ENCODE data around the gene GMEB1.
A peak's percentile ranks its signal among the peaks of the same experiment; 100 is the strongest.
"Not testable (repeated sequence)": the region's sequence is repeated elsewhere in the genome, so short reads cannot be mapped to it uniquely, and the experiment has no call there.

GMEB1 gene

DNA sequence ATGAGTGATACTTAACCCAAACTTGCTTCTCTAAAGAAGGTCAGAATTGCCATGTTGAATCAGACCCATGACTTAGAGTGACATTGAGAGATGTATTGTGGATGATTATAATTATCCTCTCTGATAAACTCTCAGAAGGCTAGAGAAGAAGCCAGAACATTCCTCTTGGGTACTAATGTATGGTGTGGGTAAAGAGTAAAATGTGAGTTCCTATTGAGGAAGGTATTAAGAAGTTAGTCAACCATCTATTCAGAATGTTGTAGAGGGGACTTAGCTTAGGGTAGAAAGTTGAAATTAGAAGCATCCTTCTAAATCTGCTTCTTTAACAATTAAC lies 7.3 kb downstream of the GMEB1 start:
- no peak for DNase-seq

DNA sequence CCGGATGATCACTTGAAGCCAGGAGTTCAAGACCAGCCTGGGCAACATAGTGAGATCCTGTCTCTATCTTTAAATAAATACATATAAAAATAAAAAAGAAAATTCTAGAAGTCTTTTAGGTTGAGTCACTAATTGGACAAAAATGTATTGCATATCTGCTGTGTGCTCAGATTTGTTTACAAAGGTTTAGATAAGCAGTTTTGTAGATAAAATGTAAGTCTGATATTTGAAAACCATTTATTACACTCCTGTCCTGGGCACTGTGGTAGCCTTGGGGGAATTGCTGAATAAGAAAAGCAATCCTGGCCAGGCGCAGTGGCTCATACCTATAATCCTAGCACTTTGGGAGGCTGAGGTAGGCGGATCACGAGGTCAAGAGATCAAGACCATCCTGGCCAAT lies 11.6 kb downstream of the GMEB1 start:
- DNase-seq: no peak

DNA sequence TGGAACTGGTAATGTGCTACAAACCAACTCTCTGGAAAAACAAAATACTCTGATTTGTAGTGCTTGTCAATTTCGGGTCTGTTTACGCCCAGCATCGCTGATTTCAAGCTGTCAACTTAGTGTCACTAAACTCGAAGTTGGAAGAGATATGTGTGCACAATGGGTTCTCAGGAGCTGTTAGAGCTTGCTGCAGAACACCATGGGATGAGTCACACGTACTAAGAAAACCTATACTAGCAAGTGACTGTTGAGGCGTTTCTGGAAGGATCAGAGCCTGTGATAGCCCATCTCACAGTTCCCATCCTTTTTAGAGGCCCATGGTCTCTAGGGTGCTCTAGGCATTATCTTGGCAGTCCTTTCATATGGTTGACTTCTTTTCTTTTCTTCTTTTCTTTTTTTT lies 14.3 kb downstream of the GMEB1 start:
- DNase-seq: no peak

DNA sequence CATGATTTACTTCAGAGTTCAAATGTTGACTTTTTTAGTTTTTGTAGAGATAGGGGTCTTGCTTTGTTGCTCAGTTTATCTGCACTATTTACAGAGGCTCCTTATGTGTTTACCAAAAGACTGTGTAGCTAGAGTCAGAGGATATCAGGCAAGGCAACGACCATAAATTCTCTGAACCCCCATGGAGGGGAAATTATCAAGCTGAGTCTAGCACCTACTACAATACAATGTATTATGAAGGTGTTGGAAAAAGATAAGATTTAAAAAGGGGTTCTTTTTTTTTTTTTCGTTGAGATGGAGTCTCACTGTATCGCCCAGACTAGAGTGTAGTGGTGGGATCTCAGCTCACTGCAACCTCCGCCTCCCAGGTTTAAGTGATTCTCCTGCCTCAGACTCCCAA lies 16.4 kb downstream of the GMEB1 start:
- no peak for DNase-seq

DNA sequence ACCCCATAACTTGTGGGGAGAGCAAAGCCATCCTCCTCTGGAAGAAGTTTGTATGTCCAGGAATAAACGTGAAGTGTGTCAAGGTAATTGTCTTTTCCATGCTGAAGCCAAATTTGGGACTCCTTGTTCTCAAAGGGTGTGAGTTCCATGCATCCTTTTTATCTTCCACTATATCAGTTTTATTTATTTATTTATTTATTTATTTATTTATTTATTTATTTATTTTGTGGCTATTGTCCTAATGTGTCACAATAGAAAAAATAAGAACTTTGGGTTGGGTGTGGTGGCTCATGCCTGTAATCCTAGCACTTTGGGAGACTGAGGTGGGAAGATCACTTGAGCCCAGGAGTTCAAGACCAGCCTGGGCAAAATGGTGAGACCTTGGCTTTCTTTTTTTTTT lies 23.0 kb downstream of the GMEB1 start:
- not testable (repeated sequence) for DNase-seq

DNA sequence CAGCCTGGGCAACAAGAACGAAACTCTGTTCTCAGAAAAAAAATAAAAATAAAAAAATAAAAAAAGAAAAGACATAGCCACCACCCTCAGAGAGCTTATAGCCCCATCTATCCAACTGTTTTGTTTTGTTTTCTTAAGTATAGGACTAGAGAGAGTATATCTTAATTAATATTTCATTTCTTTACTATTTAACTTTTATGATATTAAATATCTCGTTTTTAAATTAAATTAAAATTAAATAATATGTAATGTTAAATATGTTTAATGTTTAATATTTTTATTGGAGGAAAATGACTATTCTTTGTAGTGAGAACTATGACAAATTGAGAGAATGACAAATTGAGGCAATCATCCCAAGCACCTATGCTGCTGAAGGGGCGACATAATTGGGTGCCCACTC lies 35.0 kb downstream of the GMEB1 start:
- DNase-seq: no peak

DNA sequence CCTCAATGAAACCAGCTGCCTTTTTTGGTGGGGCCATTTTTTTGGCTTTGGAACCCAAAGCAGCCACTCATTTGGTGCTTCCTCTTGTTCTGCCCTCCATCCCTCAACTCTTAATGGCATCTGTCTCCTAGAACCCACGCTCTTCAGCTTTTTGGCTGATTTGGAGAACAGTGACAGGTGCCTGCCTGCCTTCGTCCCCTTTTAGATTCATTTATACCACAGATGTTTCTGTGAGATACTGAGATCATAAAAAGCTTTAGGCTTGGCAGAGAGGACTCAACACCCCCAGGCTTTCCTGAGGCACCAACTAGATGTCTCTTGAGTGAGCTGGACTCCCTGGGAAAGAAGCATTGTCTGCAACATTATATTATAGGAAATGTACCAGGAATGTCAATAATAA lies 47.8 kb downstream of the GMEB1 start:
- no peak for DNase-seq

DNA sequence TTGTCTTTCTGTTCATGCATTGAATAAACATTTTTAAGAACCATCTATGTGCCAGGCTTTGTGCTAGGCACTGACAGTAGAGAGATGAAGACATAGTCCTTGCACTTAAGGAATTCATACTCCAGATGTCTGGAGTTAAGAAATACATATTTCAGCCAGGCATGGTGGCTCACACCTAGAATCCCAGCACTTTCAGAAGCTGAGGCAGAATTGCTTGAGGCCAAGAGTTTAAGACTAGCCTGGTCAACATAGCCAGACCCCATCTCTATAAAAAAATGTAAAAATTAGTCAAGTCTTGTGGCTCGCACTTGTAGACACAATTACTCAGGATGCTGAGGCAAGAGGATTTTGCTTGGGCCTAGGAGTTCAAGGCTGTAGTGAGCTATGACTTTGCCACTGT lies 49.6 kb downstream of the GMEB1 start:
- DNase-seq: no peak

DNA sequence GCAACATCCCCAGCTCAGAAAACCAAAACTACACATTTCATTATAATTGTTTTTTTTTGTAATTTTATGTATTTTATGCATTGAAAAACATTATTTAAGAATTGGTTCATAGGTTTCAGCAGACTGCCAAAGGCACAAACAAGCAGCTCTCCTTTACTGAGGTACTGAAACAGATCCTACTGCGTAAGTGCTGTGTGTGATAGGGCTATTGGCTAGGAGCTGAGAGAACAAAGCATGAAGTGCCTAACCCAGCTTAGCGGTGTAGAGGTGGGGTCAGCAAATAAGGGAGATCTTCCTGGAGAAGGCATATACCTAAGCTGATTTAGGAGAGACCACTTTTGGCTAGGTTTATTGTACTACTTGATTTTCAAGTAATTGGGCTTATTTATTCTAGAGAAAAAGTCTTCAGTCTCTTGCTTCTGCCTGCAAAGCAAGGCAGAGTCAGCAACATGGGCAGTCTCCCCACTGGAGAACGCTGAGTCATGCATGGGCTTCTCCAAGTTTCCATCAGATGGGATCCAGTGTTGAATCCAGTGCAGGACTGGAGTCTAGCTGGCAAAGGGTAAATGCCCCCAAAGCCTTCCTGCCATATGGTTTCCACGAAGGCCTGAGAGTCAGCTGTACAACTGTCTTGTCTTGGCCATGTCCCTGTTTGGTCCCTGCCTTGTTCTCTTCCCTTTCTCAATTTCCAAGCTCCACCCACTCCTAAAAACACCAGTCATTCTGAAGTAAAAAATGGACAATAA lies 50.2 kb downstream of the GMEB1 start:
- no peak for DNase-seq

DNA sequence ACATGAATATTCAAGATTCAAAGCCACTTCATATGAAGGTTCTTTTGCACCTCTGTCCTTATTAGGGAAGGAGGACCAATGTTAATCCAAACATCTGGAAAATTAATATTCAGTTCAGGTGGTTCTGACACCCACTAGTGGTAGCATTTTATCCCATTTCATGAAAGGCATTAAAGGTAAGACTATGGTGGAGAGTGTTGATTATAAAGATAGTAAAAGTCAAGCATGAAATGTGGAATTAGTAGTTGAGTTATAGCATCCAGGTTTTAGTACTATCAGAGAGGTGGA lies 50.7 kb downstream of the GMEB1 start:
- DNase-seq: no peak

DNA sequence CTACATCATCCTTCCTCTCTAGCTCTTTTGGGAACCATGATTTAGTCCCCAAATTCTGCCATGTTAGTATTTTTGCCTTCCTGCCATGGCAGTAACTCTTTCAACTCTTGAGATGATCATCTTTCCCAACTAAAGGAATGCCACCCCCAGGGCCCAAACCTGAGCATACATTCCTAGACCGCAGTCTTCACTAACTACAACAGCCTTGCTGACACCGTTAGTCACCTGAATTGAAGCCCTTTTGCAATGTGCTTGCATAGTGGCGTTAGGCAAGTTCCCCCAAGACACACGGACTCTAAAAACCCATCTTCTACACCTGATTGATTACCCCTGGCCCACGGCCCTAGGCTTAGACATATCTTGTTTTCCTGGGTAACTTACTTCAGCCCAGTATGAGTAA lies 51.8 kb downstream of the GMEB1 start:
- DNase-seq: no peak

DNA sequence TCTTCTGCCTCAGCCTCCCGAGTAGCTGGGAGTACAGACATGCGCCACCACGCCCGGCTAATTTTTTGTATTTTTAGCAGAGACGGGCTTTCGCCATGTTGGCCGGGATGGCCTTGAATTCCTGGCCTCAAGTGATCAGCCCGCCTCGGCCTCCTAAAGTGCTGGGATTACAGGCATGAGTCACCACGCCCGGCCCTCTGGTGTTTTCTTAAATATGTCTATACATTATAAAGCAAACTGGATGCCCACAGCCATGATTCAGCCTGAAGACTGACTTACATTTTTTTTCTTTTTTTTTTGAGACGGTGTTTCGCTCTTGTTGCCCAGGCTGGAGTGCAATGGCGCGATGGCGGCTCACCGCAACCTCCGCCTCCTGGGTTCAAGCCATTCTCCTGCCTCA lies 53.3 kb downstream of the GMEB1 start:
- not testable (repeated sequence) for DNase-seq

DNA sequence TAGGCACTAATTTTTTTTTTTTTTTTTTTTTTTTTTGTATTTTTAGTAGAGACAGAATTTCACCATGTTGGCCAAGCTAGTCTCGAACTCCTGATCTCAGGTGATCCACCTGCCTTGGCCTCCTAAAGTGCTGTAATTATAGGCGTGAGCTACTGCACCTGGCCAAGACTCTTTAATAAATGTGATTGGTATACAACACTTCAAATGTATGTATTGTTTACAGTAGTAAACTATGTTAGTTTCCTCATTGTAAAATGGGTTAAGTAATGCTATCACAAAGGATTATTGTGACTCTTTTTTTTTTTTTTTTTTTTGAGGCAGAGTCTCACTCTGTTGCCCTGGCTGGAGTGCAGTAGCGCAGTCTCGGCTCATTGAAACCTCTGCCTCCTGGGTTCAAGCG lies 56.8 kb downstream of the GMEB1 start:
- not testable (repeated sequence) for DNase-seq

DNA sequence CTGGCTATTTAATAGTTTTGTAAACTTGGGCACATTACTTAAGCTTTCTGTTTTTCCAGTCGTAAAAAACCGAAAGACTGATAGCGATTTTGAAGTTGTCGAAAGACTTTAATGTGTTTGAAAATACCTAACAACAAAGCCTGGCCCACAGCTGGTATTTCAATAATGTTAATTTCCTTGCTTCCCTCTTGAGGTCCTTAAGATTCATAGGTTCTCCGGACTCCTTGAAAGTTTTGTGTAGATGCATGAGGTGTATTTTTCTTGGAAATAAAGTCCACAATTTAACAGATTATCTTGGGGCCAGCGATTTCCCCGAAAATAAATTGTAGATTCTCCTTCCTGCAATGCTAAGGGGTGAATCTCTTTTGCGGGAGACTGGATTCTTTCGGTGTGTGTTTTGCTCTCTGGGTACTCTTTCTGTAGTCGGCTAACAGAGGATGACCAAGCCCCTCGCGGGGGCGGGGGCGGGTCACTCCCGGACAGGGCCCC lies 67.4 kb downstream of the GMEB1 start:
- DNase-seq: no peak

DNA sequence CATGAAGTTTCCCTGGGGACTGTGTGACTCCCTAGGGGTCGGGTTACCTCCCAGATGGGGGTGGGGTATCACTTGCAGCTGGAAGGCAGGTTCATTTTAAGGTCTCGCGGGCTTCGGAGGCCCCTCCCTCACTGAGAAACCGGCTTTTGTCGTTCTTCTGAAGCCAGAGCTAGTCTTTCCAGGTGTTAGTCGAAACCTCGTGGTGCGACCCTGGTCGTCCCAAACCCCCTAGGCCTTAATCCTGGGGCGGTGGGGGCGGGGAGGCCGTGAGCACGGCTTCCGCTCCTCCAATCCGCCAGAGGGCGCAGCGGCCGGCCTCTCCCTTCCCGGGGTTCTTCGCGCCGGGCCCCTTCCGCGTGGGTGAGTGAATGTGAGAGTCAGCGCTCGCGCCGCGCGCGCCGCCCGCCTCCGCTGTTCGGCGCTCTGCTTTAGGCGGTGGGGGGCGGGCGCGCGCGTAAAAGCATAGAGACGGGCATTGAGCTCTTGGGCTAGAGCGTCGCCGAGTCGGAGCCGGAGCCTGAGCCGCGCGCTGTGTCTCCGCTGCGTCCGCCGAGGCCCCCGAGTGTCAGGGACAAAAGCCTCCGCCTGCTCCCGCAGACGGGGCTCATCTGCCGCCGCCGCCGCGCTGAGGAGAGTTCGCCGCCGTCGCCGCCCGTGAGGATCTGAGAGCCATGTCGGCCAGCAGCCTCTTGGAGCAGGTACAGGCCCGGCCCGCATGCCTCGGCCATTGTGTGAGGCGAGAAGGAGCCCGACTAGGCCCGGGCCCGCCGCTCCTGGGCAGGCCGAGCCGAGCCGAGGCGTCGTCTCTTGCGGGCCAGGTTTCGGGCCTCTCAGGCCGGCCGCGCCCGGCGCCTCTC lies 68.1 kb downstream of the GMEB1 start, which contains the start of gene YTHDF2:
Gene YTHDF2, plus strand, starts transcription at position 491 of the 857 bp plus-strand sequence. Its CDS starts 181 bp downstream, at position 672.
- DNase-seq: peak; percentile 95

DNA sequence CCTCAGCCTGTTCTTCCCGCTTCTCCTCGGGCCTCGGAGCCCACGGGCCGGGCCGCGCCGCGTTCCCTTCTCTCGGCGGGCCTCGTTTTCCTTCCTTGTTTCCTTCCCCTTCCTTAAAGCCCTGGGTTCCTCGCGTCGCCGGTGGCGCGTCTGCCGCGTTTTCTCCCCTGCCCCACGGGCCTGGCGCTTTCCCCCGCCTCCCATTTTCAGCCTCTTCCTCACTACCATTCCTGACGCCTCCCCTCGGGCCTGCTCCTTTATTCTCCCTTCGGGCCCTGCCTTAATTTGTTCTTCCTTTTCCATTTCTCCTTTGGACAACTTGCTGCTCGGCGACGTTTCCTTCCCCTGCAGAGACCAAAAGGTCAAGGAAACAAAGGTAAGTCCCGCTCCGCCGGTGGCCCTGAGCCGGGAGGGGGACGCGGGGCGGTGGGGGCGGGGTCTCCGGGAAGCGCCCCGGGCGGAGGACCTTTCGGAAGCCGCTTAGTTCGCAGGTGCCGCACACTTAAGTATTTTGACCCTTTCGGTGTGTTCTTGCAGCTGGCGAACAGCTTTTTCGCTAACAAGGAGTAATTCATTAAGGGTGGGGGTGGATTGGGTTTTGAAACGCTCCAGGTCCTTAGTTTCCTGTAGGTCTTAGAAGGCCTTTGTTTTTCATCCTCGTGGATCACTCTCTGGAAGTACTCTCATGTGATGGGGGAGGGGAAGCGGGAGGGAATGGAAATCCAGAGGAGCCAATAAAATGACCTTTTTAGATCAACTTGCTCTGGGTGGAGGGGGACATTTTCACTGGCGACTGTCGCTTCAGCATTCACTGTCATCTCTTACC lies 68.9 kb downstream of the GMEB1 start:
- DNase-seq: peak; percentile 80

DNA sequence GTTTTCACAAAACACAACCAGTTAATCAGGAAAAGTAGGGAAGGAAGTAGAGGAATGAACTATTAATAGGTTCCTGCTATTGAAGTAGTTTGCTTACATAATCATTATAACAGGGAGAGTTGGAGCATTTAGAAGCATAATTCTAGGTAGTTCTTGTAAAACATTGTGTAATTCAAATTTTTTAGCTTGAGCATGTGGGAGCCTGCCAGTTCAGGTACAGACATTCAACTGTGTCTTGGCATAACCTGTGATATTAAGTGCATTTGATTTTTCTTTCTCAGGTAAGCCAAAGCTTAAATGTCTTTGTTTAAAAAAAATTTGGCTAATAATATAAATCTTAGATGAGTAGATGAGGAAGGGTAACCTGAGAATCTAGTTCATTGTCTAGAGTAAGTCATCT lies 71.5 kb downstream of the GMEB1 start:
- DNase-seq: no peak

DNA sequence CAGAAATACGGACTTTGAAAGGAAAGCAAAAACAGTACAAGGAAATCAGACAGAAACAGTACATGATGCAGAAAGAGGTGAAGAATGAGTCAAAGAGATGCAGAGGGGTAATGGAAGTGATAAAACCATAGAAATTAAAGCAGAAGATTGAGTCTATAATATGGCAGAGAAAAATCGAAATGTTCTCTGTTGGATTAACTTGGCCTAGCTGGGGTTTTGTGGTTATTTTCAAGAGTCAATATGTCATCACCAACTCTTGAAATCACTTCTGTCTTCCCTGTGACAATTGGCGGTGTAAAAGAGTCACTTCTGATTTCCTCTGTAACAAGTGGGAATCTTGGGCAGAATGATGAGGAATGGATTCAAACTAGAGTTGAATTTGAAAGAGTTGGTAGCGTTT lies 75.6 kb downstream of the GMEB1 start:
- no peak for DNase-seq

DNA sequence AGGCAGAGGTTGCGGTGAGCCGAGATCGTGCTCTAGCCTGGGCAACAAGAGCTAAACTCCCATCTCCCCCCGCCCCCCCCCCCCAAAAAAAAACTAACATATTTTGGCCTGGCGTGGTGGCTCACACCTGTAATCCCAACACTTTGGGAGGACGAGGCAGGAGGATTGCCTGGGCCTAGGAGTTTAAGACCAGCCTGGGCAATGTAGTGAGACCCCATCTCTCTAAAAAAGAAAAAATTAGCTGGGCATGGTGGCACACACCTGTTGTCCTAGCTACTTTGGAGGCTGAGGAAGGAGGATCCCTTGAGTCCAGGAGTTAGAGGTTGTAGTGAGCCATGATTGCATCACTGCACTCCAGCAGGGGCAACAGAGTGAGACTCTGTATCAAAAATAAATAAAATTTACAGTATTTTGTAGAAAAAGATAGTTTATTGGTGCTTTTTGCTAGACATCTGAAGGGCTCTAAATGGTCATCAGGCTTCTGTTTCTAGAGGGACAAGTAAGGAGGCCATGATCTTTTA lies 77.1 kb downstream of the GMEB1 start:
- DNase-seq: no peak

DNA sequence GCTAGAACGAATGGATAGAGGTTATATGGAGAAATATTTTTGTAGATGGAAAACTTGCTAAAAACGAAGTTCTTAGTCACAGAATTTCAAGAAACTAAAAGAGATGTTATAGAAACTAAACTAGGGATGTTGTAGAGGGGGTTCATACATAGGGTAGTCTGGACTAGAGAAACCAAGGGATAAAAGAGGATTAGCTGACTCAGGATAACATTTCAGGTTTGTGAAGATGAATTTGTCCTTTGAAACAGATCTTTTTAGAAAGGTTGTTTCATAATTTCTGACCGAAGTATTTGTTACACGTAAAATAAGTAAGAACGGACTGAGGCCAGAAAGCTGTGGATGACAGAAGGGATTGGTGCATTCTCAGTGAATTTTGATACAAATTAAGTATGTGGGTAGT lies 81.7 kb downstream of the GMEB1 start:
- DNase-seq: no peak

DNA sequence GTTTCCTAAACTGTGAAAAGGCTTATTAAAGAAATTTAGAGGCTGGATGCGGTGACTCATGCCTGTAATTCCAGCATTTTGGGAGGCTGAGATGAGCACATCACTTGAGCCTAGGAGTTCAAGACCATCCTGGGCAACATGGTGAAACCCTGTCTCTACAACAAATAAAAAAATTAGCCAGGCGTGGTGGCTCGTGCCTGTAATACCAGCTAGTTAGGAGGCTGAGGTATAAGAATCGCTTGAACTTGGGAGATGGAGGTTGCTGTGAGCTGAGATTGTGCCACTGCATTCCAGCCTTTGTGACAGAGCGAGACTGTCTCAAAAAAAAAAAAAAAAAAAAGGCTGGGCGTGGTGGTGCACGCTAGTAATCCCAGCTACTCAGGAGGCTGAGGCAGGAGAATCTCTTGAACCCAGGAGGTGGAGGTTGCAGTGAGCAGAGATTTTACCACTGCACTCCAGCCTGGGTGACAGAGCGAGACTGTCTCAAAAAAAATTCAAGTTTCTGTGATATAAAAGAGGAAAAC lies 82.2 kb downstream of the GMEB1 start:
- not testable (repeated sequence) for DNase-seq

DNA sequence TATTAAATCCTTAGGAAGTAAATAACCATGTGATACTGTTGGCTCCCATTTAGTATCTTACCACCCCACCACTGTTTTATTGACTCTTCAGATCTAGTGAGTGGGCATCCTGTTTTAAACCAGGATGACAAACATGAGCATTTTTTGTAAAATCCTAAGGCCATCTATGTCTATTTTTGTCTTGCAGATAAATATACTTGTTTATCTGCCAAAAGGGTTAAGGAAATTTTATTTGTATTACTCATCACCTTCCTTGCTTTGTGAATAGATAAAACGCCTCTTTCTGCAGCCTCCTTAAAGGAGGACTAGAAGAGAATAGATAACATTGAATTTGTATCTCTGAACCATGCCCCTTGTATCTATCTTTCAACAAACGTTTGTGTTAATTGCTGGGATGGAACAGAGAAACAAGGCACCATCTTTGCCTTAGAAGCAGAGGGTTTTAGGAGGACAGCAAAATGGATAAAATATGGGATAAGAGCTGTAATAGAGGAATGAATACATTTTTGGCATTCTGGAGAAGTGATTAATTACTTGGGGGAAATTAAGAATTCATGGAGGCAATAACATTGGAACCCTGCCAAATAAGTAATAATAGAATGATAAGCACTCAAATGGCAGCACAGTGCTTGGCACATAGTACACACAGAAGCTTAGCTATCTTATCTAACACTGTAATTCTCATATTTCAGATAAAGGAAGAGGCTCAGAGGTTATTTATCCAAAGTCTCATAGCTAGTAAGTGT lies 82.9 kb downstream of the GMEB1 start:
- DNase-seq: no peak
